GM12878 (cell line): Measurements from ENCODE around the gene MZB1. TPM values are rescaled to one million over a fixed set of nuclear protein-coding genes. Genes with fewer than 3 reads are reported as not detected.

Experiments used
- ATAC-seq: fragments of 200-7000 bp; cut with Tn5 transposase; 3 replicates; pipeline ENCODE4 v1.9.1; 2020; ENCODE audit warnings: mild to moderate bottlenecking, moderate library complexity
- BruUV-seq: library from RNA; stranded (reverse); fragments of 400-500 nt; replicated peaks from 2 replicates; lab custom pipeline; 2021; lab: Mats Ljungman, UMichigan
- CTCF ChIA-PET: fragments of 300-600 bp; sonication (Branson Sonifier 250); formaldehyde crosslinking; extraction: SDS; loops from one replicate; lab custom pipeline; 2021; ENCODE audit warnings: inconsistent platforms; lab: Yijun Ruan, JAX
- POLR2A ChIA-PET: fragments of 350-600 bp; formaldehyde crosslinking; extraction: SDS; loops from one replicate; lab custom pipeline; 2021; ENCODE audit warnings: inconsistent platforms; lab: Charles Lee
- RAD21 ChIA-PET: fragments of 300-600 bp; sonication (Branson Sonifier 250); formaldehyde crosslinking; loops from one replicate; lab custom pipeline; 2023; ENCODE audit warnings: antibody characterized with exemption; ENCODE audit not compliant: unreplicated experiment; lab: Charles Lee
- SMC1A ChIA-PET: fragments of 300-600 bp; sonication (Branson Sonifier 250); formaldehyde crosslinking; loops from one replicate; lab custom pipeline; 2023; ENCODE audit not compliant: unreplicated experiment, uncharacterized antibody; lab: Charles Lee
- DNase-seq: peaks from one replicate; pipeline ENCODE4 v3.0.0-alpha.2; 2011; ENCODE audit warnings: low read depth, low spot score
- FAIRE-seq: peaks from 3 replicates; lab custom pipeline; 2011; peaks lifted over from hg19 to GRCh38; lab: Jason Lieb, UNC
- H2AFZ ChIP-seq: 2 replicates; pipeline ENCODE4 v1.6.0; 2011; ENCODE audit warnings: low read depth, low read length, control low read depth; ENCODE audit not compliant: control insufficient read depth
- H3K27ac ChIP-seq: 2 replicates; pipeline ENCODE4 v1.5.1; 2011; ENCODE audit warnings: control low read depth; ENCODE audit not compliant: control insufficient read depth, insufficient read depth
- H3K27me3 ChIP-seq, 2 experiments: replicated peaks in 1 of 2; 2 replicates each; pipeline versions ENCODE4 v1.6.0 to v1.6.1; 2011; ENCODE audit warnings: low read length in 1 of 2; ENCODE audit not compliant: control insufficient read depth in 2 of 2, insufficient read depth in 2 of 2
- H3K36me3 ChIP-seq, 2 experiments: 2 replicates each; pipeline ENCODE4 v1.5.1; 2011; ENCODE audit warnings: low read length in 1 of 2; ENCODE audit not compliant: control insufficient read depth in 2 of 2, insufficient read depth in 2 of 2
- H3K4me1 ChIP-seq: 2 replicates; pipeline ENCODE4 v1.6.1; 2011; ENCODE audit warnings: mild to moderate bottlenecking, low read length, moderate library complexity, mixed read lengths; ENCODE audit not compliant: control insufficient read depth, insufficient read depth
- H3K4me2 ChIP-seq: 2 replicates; pipeline ENCODE4 v1.6.0; 2011; ENCODE audit warnings: control low read depth; ENCODE audit not compliant: control insufficient read depth, insufficient read depth
- H3K4me3 ChIP-seq: fragments of 200-600 bp; sonication (generic); 2 replicates; pipeline ENCODE4 v1.5.1; 2016
- H3K79me2 ChIP-seq: 2 replicates; pipeline ENCODE4 v1.6.0; 2011; ENCODE audit warnings: low read length; ENCODE audit not compliant: control insufficient read depth, insufficient read depth
- H3K9ac ChIP-seq: 2 replicates; pipeline ENCODE4 v1.8.0; 2011; ENCODE audit warnings: low read length, control low read depth, mixed read lengths; ENCODE audit not compliant: control insufficient read depth, insufficient read depth
- H3K9me3 ChIP-seq: replicated peaks from 3 replicates; pipeline ENCODE4 v1.5.1; 2011; ENCODE audit warnings: mild to moderate bottlenecking, low read length; ENCODE audit not compliant: control insufficient read depth, insufficient read depth
- H4K20me1 ChIP-seq: 2 replicates; pipeline ENCODE4 v1.6.0; 2011; ENCODE audit not compliant: control insufficient read depth, insufficient read depth
- ELK1 ChIP-seq: IDR thresholded peaks from 2 replicates; pipeline ENCODE4 v1.6.1; 2012; ENCODE audit warnings: low read depth, low read length, improper control_type of control experiment
- FOS ChIP-seq: IDR thresholded peaks from 3 replicates; pipeline ENCODE4 v1.6.1; 2011; ENCODE audit warnings: borderline replicate concordance; ENCODE audit not compliant: insufficient read length; ENCODE audit errors: extremely low read depth
- IRF3 ChIP-seq: fragments of 450-650 bp; IDR thresholded peaks from 2 replicates; pipeline ENCODE4 v1.6.1; 2014; ENCODE audit warnings: mild to moderate bottlenecking
- MLLT1 ChIP-seq: fragments of 450-650 bp; IDR thresholded peaks from 2 replicates; pipeline ENCODE4 v1.6.1; 2016; ENCODE audit warnings: mild to moderate bottlenecking
- RBBP5 ChIP-seq: fragments of 200-600 bp; sonication (generic); conservative IDR thresholded peaks from 2 replicates; pipeline ENCODE4 v1.6.1; 2016
- RCOR1 ChIP-seq: conservative IDR thresholded peaks from 2 replicates; pipeline ENCODE4 v1.6.1; 2012; ENCODE audit warnings: low read depth, low read length, improper control_type of control experiment
- RELA ChIP-seq: fragments of 450-650 bp; IDR thresholded peaks from 2 replicates; pipeline ENCODE4 v1.8.0; 2014; ENCODE audit warnings: borderline replicate concordance; ENCODE audit not compliant: partially characterized antibody
- TAF1 ChIP-seq: IDR thresholded peaks from 2 replicates; pipeline ENCODE4 v1.6.1; 2011; ENCODE audit warnings: mild to moderate bottlenecking, low read depth, low read length, borderline replicate concordance
- WGBS: methylation state at CpG from one replicate; pipeline ENCODE4 v1.1.6; 2016; ENCODE audit warnings: low lambda C conversion rate; ENCODE audit not compliant: insufficient replicate concordance, insufficient coverage; ENCODE audit errors: missing lambda C conversion rate; 5-methylcytosine and 5-hydroxymethylcytosine counted together
- in situ Hi-C: fragments of 300-500 bp; cut with MboI; formaldehyde crosslinking; loops from 9 replicates; pipeline ENCODE4 v1.14.3; 2018; ENCODE audit warnings: mixed read lengths
- intact Hi-C: fragments of 100-400 bp; cut with micrococcal nuclease; formaldehyde crosslinking; loops from one replicate; pipeline ENCODE4 v1.14.2; 2022; ENCODE audit not compliant: unreplicated experiment
- polyA plus RNA-seq, 11 experiments: library from polyadenylated mRNA; depleted of rRNA in 4 of 11; unstranded in 6 of 11; stranded (reverse) in 5 of 11; fragments of >200 nt; fragmentation: Nextera tagmentation in 4 of 11; fragmentation: Illumina TruSeq in 1 of 11; extraction: Ambion mirVana in 4 of 11; extraction: Trizol in 1 of 11; gene quantifications; 1 replicate in 1 of 11; 2 replicates in 10 of 11; pipeline versions ENCODE4 v1.2.1 to v1.2.3, GENCODE V29; 2011 to 2016; ENCODE audit warnings: inconsistent platforms in 2 of 11, missing spikeins in 2 of 11, low read depth in 1 of 11
- total RNA-seq, 4 experiments: library from RNA; depleted of rRNA in 3 of 4; stranded (reverse); fragments of >200 nt in 3 of 4; fragmentation: Illumina TruSeq in 1 of 4; extraction: Trizol in 1 of 4; gene quantifications; 2 replicates each; pipeline versions ENCODE4 v1.2.1 to v1.2.3, GENCODE V29; 2013 to 2021

MZB1 gene
- total and polyA plus RNA-seq, 10 of the 15 experiments (the other 5 are each of a cell fraction or from before 2014, with no cell fraction given), result 19.3 to 406 (median 188) TPM

GRCh38 chr5:139343476-139343875 lies 46.2 kb downstream of the MZB1 start (continued):
- TF ChIP-seq RELA (no peak), IRF3 (no peak), FOS (no peak), MLLT1 (0 out of 2 replicates have a peak, but pooled peaks have one; percentile 49), ELK1 (no peak)

- Histone ChIP-seq H3K27me3 (no peaks in the 10 kb centered on the region), H3K27ac (peak overlapping the region; percentile 92), H2AFZ (peak overlapping the region; percentile 11; the same call in 1 of the 2 replicates)
- TF ChIP-seq RCOR1, result no peak
- TF ChIP-seq RBBP5, result no peak
- TF ChIP-seq TAF1, result 0 out of 2 replicates have a peak, but pooled peaks have one; percentile 18
- TF ChIP-seq, all 136 proteins: peak for 1
- RAD21 ChIA-PET, result interaction anchor here (0.7 to 3.8 kb wide), 12 partner anchors 8 to 553 kb away, joined by 3 to 42 read pairs (median 6); partner anchors contain the start of gene MZB1
- POLR2A ChIA-PET, result interaction anchor here (0.6 to 3.2 kb wide), 15 partner anchors 10 to 801 kb away, joined by 3 to 51 read pairs (median 5); partner anchors contain the start of genes MATR3, MZB1 and SPATA24
- CTCF ChIA-PET, result interaction anchor here (0.6 to 3.1 kb wide), 24 partner anchors 9 to 171 kb away, joined by 3 to 24 read pairs (median 4); partner anchors contain the start of gene MZB1
- SMC1A ChIA-PET, result interaction anchor here (0.7 to 1.8 kb wide), 12 partner anchors 33 to 91 kb away, joined by 3 to 14 read pairs (median 5); partner anchors contain the start of gene SPATA24
- peak; percentile 88 for ATAC-seq
- FAIRE-seq, result peak; percentile 35
- no peak for DNase-seq
- peaks cover 50% of the 10 kb centered on the region for H3K79me2 ChIP-seq
- intact Hi-C loops, result no loop called here
- H3K4me1 ChIP-seq, result peaks cover 11% of the 10 kb centered on the region
- BruUV-seq, result no TSS peak
- H3K9ac ChIP-seq, result peak overlapping the region; percentile 94
- in situ Hi-C loops, result no loop called here
- peak overlapping the region; percentile 86 for H3K4me2 ChIP-seq
- H3K36me3 ChIP-seq, result peaks cover 0 to 2% of the 10 kb centered on the region in 2 experiments; a peak in 1 of 4 replicates
- under 1% methylated on average over 16 of the region's 16 CpGs for WGBS
- H4K20me1 ChIP-seq, result no peaks in the 10 kb centered on the region
- no peaks in the 10 kb centered on the region for H3K9me3 ChIP-seq
- peak overlapping the region; percentile 93 for H3K4me3 ChIP-seq
These were observed 47.3 kb downstream of the MZB1 start for GRCh38 chr5:139342423-139342723.
